ENCODE results near the gene TUBB2A.
"Not testable (repeated sequence)": the region's sequence is repeated elsewhere in the genome, so short reads cannot be mapped to it uniquely, and the experiment has no call there.

TUBB2A gene

GRCh38 chr6:3165631-3166534 is 8.5 kb upstream of the TUBB2A start:
- no peak for TF ChIP-seq POLR2A (IDR thresholded peaks at IDR 0.05; ENCODE audit: low read depth, low read length)
- DNase-seq (ENCODE audit: insufficient read length, low spot score), result no peak

DNA sequence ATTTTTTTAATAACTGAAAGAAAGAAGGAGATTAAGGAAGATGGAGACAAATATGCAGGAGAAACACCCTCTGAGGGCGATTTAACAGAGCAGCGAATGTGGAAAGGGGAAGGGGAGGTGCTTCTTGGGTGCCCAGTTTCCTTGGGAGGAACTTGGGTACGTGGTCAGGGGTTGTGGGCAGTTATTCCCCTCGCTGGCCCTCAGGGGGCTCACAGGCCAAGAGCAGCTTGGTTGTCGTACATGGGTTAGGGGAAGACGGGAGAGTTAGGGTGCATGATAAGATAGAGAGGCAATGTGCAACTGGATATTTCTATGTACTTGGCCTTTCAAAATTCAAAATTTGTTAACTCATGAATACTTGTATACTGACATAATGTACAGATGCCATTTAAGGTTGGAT is 7.0 kb upstream of the TUBB2A start:
- no peak for TF ChIP-seq POLR2A (IDR thresholded peaks at IDR 0.05; ENCODE audit: low read depth, low read length)
- no peak for FAIRE-seq

More at GRCh38 chr6:3165631-3166534, 8.5 kb upstream of the TUBB2A start:
- no peak for FAIRE-seq

GRCh38 chr6:3163248-3163594 is 5.9 kb upstream of the TUBB2A start:
- FAIRE-seq, result no peak
- no peak for DNase-seq (ENCODE audit: insufficient read length, low spot score)
- TF ChIP-seq POLR2A (IDR thresholded peaks at IDR 0.05; ENCODE audit: low read depth, low read length), result no peak

More for the DNA sequence above, 7.0 kb upstream of the TUBB2A start:
- DNase-seq (ENCODE audit: insufficient read length, low spot score), result no peak

GRCh38 chr6:3162565-3163247 is 5.4 kb upstream of the TUBB2A start:
- FAIRE-seq (no peak), DNase-seq (ENCODE audit: insufficient read length, low spot score) (peak; percentile 64)
- TF ChIP-seq POLR2A (IDR thresholded peaks at IDR 0.05; ENCODE audit: low read depth, low read length), result peak; percentile 19; the same call in 1 of the 2 replicates

DNA sequence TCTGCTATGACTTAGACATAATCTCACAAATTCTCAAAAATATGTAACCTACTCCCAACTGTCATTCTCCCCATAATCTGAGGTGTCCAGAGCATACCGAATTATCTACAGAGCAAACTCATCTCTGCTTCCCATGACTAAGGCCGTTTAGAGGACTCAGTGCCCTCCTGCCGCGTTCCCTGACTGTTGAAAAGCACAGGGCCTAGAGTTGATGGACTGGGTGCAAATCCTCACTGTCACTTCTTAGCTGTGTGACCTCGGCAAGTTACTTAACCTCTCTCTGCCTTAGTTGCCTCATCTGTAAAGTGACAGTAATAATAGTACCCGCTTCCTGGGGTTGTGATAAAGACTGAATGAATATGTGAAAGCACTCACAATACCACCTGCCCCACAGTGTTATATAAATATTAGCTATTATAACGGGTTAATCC is 4.7 kb upstream of the TUBB2A start:
- FAIRE-seq, result no peak
- DNase-seq (ENCODE audit: insufficient read length, low spot score), result no peak
- no peak for TF ChIP-seq POLR2A (IDR thresholded peaks at IDR 0.05; ENCODE audit: low read depth, low read length)

GRCh38 chr6:3159805-3160781 is 2.7 kb upstream of the TUBB2A start:
- FAIRE-seq (no peak), DNase-seq (ENCODE audit: insufficient read length, low spot score) (no peak)
- TF ChIP-seq POLR2A (IDR thresholded peaks at IDR 0.05; ENCODE audit: low read depth, low read length), result no peak

DNA sequence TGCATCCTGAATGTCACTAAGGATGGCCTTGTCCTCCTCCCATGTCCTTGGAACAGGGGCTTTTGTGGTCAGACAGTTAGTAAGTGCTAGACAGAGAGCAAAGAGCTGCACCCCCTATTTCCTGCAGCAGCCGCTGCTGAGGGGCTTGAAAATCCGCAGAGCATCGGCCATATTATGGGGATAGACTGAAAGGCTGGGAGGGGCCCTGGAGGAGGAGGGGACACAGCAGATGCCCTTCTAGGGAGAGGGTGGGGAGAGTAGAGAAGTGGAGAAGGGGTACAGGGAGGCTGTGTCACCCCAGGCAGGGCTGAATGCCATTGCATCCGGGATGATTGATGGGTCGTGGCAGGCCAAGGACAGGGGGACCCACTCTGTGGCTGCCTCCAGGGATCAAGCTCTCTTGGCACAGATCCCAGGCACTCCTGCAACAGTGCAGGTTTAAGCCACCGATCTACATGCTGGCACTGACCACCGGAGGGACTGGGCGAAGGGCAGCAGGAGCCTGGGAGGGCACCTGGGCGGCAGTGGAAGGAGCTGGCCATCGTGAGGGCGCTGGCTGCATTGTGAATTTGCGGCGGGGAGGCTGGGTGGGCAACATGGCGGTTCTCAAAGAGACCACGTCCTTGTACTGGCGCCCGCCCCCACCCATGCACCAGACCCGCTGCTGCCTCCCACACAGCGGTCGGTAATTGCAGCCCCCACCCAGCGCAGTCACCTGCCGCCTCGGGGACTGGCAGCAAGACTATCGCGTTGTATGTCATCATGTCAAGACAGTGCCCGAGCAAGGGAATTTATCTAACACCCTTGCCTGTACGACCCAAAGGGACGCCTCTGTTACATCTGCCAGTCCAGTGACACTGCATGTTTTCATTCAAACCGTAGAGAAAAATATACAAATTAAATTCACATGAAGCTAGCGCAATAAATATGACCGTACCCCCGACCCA is 887 bp downstream of the TUBB2A start:
- DNase-seq (ENCODE audit: insufficient read length, low spot score); FAIRE-seq: not testable (repeated sequence)

- not testable (repeated sequence) for DNase-seq (ENCODE audit: insufficient read length, low spot score); FAIRE-seq
Measured at GRCh38 chr6:3155416-3155815, 1.9 kb downstream of the TUBB2A start.

GRCh38 chr6:3152689-3153088 is 4.7 kb downstream of the TUBB2A start:
- DNase-seq (ENCODE audit: insufficient read length, low spot score) (no peak), FAIRE-seq (no peak)
- no peak for TF ChIP-seq POLR2A (IDR thresholded peaks at IDR 0.05; ENCODE audit: low read depth, low read length)

DNA sequence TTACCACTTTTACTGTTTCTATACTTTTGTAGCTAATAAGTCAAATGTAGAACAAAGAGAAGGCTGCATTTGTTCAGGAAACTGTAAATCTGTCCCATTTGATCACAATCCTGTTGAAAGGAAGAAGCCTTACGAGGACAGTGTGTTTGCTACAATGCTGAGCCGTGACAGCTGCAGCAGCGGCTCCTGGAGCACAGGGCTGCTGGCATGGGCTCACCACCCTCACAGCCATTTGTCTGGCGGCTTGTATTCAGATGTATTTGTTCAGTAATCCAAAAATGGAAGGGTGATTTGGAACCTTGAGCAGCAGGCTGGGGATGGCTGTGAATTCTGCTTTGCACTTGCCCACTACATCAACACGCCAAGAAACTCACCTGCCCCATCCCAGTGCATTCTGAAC is 5.7 kb downstream of the TUBB2A start:
- TF ChIP-seq POLR2A (IDR thresholded peaks at IDR 0.05; ENCODE audit: low read depth, low read length), result no peak
- FAIRE-seq (no peak), DNase-seq (ENCODE audit: insufficient read length, low spot score) (no peak)

GRCh38 chr6:3147914-3148757 is 9.2 kb downstream of the TUBB2A start:
- TF ChIP-seq POLR2A (IDR thresholded peaks at IDR 0.05; ENCODE audit: low read depth, low read length), result no peak
- DNase-seq (ENCODE audit: insufficient read length, low spot score) (no peak), FAIRE-seq (no peak)

GRCh38 chr6:3144571-3144970 is 12.8 kb downstream of the TUBB2A start:
- DNase-seq (ENCODE audit: insufficient read length, low spot score), result no peak
- TF ChIP-seq POLR2A (IDR thresholded peaks at IDR 0.05; ENCODE audit: low read depth, low read length), result no peak
- no peak for FAIRE-seq

Data from H54 (cell line).